Measurements from ENCODE around the gene HSPB1.
"Not testable (repeated sequence)": the region's sequence is repeated elsewhere in the genome, so short reads cannot be mapped to it uniquely, and the experiment has no call there.

The HSPB1 gene

DNA sequence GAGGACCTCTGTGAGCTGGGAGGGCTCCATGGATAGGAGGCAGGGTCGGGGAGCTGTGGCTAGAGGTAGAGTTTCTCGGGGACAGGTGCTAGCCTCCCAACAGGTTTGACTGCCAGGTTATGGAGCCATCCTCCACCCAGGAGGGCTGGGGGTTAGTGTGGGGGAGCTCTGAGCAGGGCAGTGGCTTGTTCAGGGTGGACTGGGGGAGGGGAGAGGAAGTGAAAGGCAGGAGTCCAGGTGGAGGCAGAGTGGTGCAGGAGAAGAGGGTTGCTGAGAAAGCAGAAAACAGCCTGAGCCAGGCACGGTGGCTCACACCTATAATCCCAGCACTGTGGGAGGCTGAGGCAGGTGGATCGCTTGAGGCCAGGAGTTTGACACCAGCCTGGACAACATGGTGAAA is 40.5 kb upstream of the HSPB1 start:
- no peak for TF ChIP-seq CTCF (IDR thresholded peaks at IDR 0.05; ENCODE audit: low read depth, low read length)
- no peak for DNase-seq (ENCODE audit: extremely low read depth, low read depth)

GRCh38 chr7:76262683-76263402 is 39.6 kb upstream of the HSPB1 start:
- peak; percentile 82 for TF ChIP-seq CTCF (IDR thresholded peaks at IDR 0.05; ENCODE audit: low read depth, low read length)
- DNase-seq (ENCODE audit: extremely low read depth, low read depth), result peak; percentile 14

GRCh38 chr7:76265299-76265698 is 37.2 kb upstream of the HSPB1 start:
- DNase-seq (ENCODE audit: extremely low read depth, low read depth), result no peak
- no peak for TF ChIP-seq CTCF (IDR thresholded peaks at IDR 0.05; ENCODE audit: low read depth, low read length)

- no peak for DNase-seq (ENCODE audit: extremely low read depth, low read depth)
- TF ChIP-seq CTCF (IDR thresholded peaks at IDR 0.05; ENCODE audit: low read depth, low read length), result no peak
Observed at GRCh38 chr7:76267107-76267893, 35.2 kb upstream of the HSPB1 start.

DNA sequence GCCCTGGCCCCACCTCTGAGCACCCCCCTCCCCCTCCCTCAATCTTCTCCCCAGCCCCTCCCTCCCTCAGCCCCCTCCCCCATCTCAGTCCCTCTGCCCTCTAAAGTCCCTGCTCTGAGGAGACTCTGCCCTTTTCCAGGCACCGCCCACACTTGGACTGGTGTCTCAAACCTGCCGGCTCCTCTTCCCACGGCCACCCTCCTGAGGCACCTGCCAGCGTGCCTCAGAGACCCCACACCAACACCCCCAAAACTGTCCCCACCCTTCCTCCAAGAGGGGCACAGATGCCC is 34.6 kb upstream of the HSPB1 start:
- no peak for TF ChIP-seq CTCF (IDR thresholded peaks at IDR 0.05; ENCODE audit: low read depth, low read length)
- DNase-seq (ENCODE audit: extremely low read depth, low read depth), result no peak

DNA sequence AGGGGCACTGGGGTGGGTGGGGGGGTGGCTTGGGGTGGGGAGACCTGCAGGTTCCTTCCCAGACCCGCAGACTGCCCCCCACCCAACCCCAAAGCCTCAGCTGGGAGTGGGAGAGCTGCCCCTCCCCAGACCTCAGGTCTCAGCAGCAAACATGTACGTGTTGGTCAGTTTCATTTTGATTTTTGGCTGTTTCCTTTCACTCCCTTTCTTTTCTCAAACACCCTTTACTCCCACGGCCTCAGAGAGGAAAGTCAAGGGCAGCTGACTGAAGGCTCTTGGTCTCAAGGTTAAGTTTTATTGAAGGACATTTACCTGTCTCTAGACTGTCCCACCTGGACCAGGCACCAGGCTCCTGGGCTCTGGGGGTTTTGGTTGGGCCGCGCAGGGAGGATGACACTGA is 34.1 kb upstream of the HSPB1 start:
- TF ChIP-seq CTCF (IDR thresholded peaks at IDR 0.05; ENCODE audit: low read depth, low read length), result no peak

GRCh38 chr7:76269895-76270294 is 32.6 kb upstream of the HSPB1 start:
- TF ChIP-seq CTCF (IDR thresholded peaks at IDR 0.05; ENCODE audit: low read depth, low read length), result no peak
- no peak for DNase-seq (ENCODE audit: extremely low read depth, low read depth)

More for the DNA sequence above, 34.1 kb upstream of the HSPB1 start:
- no peak for DNase-seq (ENCODE audit: extremely low read depth, low read depth)

- not testable (repeated sequence) for DNase-seq (ENCODE audit: extremely low read depth, low read depth)
Observed at GRCh38 chr7:76271384-76271783, 31.1 kb upstream of the HSPB1 start.
